Upper lobe of right lung (tissue), 1 donor: ENCODE results near the gene SKI. TPM values are rescaled to one million over a fixed set of nuclear protein-coding genes. Genes with fewer than 3 reads are reported as not detected.

Experiments
- ATAC-seq: fragments of 200-7000 bp; cut with Tn5 transposase; one replicate; pipeline ENCODE4 v1.9.1; 2020; ENCODE audit warnings: mild to moderate bottlenecking, moderate library complexity
- DNase-seq: peaks from one replicate; pipeline ENCODE4 v3.0.0-alpha.2; 2020
- H3K27ac ChIP-seq: fragments of 200-600 bp; one replicate; pipeline ENCODE4 v1.8.0; 2022
- H3K27me3 ChIP-seq: fragments of 200-600 bp; one replicate; pipeline ENCODE4 v1.8.0; 2022; ENCODE audit warnings: mild to moderate bottlenecking
- H3K36me3 ChIP-seq: fragments of 200-600 bp; one replicate; pipeline ENCODE4 v1.8.0; 2022
- H3K4me1 ChIP-seq: fragments of 200-600 bp; one replicate; pipeline ENCODE4 v1.8.0; 2022
- H3K4me3 ChIP-seq: fragments of 200-600 bp; one replicate; pipeline ENCODE4 v1.8.0; 2022; ENCODE audit warnings: mild to moderate bottlenecking
- H3K9me3 ChIP-seq: fragments of 200-600 bp; one replicate; pipeline ENCODE4 v1.8.0; 2022
- intact Hi-C: fragments of 100-400 bp; cut with DNase I; formaldehyde crosslinking; loops from one replicate; pipeline ENCODE4 v1.11.0; 2022
- total RNA-seq: library from RNA; stranded (reverse); fragmentation: NEBNext Ultra II Directional; extraction: Animal tissue kit (Norgen Biotek cat#: 25700); gene quantifications from one replicate; pipeline ENCODE4 v1.2.1, GENCODE V29; 2021
- TF ChIP-seq, protein P1 (sequence below): fragments of 200-600 bp; IDR thresholded peaks from one replicate; pipeline ENCODE4 v1.8.0; 2022; ENCODE audit warnings: antibody characterized with exemption
- donor health status: DM: no; HTN: yes; CAD: no; lungs with severe emphysema.

SKI gene
- total RNA-seq, 1 donor from 2014 or later, result 89.6 TPM

DNA sequence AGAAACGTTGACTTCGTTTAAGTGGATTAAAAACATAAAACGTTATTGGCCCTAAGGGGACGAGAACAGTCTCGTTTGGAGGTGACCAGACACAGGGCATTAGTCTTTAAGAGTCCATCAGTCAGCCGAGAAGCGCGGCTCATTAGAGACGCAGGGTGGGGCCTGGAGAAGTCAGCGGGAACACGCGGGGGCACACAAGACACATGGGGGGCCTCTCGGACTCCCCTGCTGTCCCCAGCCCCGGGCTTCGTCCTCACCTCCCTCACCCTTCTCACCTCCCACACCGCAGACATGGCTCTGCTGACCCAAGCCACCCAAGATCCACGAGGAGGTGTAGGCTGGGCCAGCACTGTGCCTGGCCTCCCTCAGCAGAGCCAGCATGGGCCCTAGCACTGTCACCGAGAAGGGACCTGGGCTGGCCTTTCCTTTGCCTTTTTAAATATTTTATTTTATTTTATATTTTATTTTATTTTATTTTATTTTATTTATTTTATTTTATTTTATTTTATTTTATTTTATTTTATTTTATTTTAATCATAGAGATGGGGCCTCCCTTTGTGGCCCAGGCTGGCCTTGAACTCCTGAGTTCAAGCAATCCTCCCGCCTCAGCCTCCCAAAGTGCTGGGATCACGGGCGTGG is 114.4 kb downstream of the SKI start:
- Histone ChIP-seq H3K27ac (no peak overlapping the region), H3K27me3 (no peaks in the 10 kb centered on the region), H3K4me1 (no peaks in the 10 kb centered on the region), H3K36me3 (no peaks in the 10 kb centered on the region), H3K4me3 (no peak overlapping the region), H3K9me3 (no peaks in the 10 kb centered on the region)
- DNase-seq, result no peak
- TF ChIP-seq, protein P1, sequence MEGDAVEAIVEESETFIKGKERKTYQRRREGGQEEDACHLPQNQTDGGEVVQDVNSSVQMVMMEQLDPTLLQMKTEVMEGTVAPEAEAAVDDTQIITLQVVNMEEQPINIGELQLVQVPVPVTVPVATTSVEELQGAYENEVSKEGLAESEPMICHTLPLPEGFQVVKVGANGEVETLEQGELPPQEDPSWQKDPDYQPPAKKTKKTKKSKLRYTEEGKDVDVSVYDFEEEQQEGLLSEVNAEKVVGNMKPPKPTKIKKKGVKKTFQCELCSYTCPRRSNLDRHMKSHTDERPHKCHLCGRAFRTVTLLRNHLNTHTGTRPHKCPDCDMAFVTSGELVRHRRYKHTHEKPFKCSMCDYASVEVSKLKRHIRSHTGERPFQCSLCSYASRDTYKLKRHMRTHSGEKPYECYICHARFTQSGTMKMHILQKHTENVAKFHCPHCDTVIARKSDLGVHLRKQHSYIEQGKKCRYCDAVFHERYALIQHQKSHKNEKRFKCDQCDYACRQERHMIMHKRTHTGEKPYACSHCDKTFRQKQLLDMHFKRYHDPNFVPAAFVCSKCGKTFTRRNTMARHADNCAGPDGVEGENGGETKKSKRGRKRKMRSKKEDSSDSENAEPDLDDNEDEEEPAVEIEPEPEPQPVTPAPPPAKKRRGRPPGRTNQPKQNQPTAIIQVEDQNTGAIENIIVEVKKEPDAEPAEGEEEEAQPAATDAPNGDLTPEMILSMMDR, result no peak
- ATAC-seq, result no peak
- intact Hi-C loops, result no loop called here

DNA sequence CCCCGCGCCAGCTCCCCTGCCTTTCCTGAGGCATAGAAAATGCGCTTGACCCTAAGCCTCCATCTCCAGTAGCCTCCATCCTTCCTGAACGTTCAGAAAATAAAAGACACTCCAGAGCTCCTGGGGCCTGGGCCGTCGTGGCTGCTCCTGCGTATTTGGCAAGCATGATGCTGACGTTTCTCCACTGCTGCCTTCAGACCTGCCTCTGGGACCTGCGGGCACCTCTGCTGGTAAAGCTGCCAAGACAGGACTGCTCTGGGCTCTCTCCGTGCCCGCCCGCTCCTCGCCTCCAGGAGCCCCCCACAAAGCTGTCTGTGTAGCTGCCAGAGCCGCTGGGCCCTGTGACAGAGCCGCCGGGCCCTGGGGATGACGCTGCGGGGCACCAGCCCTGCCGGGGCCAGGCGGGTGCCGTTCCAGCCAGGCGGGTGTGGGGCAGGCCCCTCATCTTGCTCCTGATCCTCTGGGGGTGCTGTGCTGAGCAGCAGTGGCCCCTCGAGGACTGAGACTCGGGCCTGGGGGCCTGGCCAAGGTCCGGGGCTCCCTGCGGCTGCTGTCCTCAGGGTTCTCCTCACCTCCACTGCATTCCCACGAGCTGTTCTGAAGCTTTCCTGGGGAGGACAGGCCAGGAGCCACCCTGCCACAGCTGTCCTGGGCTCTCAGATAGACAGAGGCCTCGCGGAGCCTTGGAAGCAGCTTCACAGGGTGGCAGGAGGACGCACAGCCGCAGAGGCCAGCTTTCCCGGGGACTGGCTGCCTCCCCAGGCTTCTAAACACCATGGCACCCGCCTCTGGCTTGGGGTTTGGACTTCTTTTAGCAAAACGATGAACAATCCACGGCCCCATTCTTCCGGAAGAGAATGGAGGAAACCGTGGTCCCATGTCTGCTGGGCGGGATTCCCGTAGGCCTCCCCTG is 115.2 kb downstream of the SKI start:
- Histone ChIP-seq H3K36me3 (no peaks in the 10 kb centered on the region), H3K27me3 (no peaks in the 10 kb centered on the region), H3K4me3 (no peak overlapping the region), H3K27ac (no peak overlapping the region), H3K9me3 (no peaks in the 10 kb centered on the region), H3K4me1 (no peaks in the 10 kb centered on the region)
- TF ChIP-seq, protein P1, result no peak
- no peak for DNase-seq
- no peak for ATAC-seq
- intact Hi-C loops, result no loop called here

DNA sequence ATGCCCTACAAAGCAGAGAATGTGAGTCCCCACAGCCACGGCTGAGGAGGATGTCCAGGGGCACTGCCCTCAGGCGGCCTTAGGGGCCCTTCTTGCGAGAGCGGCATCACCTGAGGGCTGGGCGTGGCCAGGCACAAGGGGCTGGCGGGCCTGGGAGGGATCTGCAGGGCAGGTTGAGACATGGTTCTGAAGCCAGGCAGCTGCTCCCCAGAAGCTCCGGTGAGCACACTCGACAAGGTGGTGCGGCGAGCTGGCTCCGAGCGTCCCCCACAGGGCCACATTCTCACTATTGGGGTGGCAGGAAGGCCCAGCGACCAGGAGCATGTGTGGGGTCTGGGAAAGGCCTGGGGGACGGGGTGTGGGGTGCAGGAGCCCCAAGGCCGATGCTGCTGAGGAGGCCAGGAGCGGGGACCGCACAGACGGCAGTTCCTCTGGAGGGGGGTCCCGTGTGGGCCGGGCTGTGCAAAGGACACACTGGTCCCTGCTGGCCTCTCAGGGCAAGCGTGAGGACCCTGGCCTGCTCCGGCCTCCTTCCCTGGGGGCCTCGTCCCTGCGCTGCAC is 116.1 kb downstream of the SKI start:
- no peaks in the 10 kb centered on the region for H3K4me1 ChIP-seq
- TF ChIP-seq, protein P1, result no peak
- no peak overlapping the region for H3K27ac ChIP-seq
- H3K36me3 ChIP-seq, result no peaks in the 10 kb centered on the region
- ATAC-seq, result no peak
- intact Hi-C loops, result no loop called here
- no peaks in the 10 kb centered on the region for H3K27me3 ChIP-seq
- no peak overlapping the region for H3K4me3 ChIP-seq
- no peaks in the 10 kb centered on the region for H3K9me3 ChIP-seq
- no peak for DNase-seq

DNA sequence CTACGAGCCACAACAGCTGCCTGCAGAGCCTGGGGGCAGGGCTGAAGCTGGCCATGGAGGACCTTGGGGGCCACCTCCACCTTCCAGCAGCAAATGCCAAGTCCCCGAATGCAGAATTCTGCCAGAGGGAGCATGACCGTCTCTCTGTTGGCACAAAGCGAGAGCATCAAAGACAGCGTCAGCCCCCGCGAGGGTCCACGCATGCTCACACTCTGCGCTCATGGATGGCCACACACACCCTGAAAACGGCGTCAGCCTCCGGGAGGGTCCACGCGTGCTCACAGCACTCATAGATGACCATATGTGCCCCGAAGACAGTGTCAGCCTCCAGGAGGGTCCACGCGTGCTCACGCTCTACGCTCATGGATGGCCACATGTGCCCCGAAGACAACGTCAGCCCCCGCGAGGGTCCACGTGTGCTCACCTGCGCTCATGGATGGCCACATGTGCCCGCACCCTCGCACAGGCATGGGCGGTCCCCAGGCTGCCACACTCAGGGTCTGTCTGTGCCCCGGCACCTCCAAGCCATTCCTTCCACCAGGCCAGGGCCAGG is 116.7 kb downstream of the SKI start:
- DNase-seq, result peak; percentile 52
- no peak overlapping the region for H3K4me3 ChIP-seq

DNA sequence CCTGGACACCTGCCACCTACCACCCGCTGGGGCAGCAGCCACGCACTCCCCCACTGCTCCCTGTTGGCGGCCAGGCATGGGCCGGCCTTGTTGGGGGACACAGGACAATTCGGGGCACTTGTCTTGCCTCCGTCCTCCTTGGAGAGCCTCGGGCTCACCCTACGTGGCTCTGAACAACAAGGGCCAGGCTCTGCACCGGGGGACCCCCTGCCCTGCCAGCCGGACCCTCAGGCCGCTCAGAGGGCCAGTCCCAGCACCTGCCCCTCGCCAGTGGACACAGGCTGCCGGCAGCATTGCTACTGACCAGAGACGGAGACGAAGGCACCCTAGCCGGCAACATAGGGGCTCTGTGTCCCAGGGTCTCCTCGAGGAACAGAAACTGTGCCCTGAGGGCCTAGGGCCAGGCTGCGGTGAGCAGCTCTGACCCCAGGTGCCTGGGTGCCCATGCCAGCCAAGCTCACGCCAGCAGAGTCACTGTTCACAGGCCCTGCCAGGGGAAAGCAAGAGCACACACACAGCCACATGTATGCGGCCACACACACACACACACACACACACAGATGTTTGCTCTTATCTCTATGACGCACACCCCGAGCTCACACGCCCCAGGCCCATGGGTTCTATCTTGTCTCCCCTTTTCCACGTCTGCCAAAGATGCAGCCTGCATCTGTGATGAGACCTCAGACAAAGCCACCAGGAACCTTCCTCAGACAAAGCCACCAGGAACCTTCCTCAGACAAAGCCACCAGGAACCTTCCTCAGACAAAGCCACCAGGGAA is 117.4 kb downstream of the SKI start:
- DNase-seq (peak; percentile 55), ATAC-seq (no peak)
- Histone ChIP-seq H3K27me3 (no peaks in the 10 kb centered on the region), H3K4me3 (no peak overlapping the region), H3K27ac (no peak overlapping the region), H3K4me1 (no peaks in the 10 kb centered on the region), H3K36me3 (no peaks in the 10 kb centered on the region), H3K9me3 (no peaks in the 10 kb centered on the region)
- TF ChIP-seq, protein P1, result no peak
- intact Hi-C loops, result no loop called here

More for the DNA sequence above, 116.7 kb downstream of the SKI start:
- Histone ChIP-seq H3K27ac (no peak overlapping the region), H3K36me3 (no peaks in the 10 kb centered on the region), H3K27me3 (no peaks in the 10 kb centered on the region), H3K9me3 (no peaks in the 10 kb centered on the region), H3K4me1 (no peaks in the 10 kb centered on the region)
- TF ChIP-seq, protein P1, result no peak
- no peak for ATAC-seq
- intact Hi-C loops, result no loop called here
